ENCODE results near the gene PPP1R37. TPM values are rescaled to one million over a fixed set of nuclear protein-coding genes. Genes with fewer than 3 reads are reported as not detected.
A peak's percentile ranks its signal among the peaks of the same experiment; 100 is the strongest.

Gene PPP1R37
- total RNA-seq, 1 experiment from 2014 or later, result 33.6 TPM

- H3K4me2 ChIP-seq (ENCODE audit: insufficient read depth, insufficient read length, low read length), result no peak overlapping the region
These were observed 4.4 kb downstream of the PPP1R37 start for GRCh38 chr19:45097450-45097775.

More at GRCh38 chr19:45097450-45097775, 4.4 kb downstream of the PPP1R37 start:
- peaks cover 70 to 78% of the 10 kb centered on the region in 2 experiments for H3K4me1 Mint-ChIP-seq
- WGBS (ENCODE audit: extremely low coverage, insufficient read length, low lambda C conversion rate), result no CpG with 5 or more reads among the region's 7 CpGs
- H3K27ac Mint-ChIP-seq, result peak overlapping the region in 2 of 3 experiments; percentile 90 to 93; a peak in 4 of 7 replicates
- Histone ChIP-seq H3K9me3 (ENCODE audit: control insufficient read depth, low read depth, low read length) (no peaks in the 10 kb centered on the region), H2BK12ac (ENCODE audit: insufficient read length, low read depth, low read length) (no peak overlapping the region), H3K4me1 (ENCODE audit: insufficient read depth, low read length) (no peaks in the 10 kb centered on the region; the same call in 1 of the 2 replicates), H3K56ac (ENCODE audit: insufficient read length, low read depth, low read length) (no peak overlapping the region), H3K79me2 (ENCODE audit: insufficient read depth, low read length) (peaks cover 60% of the 10 kb centered on the region), H4K20me1 (ENCODE audit: control insufficient read depth, insufficient read depth, insufficient read length) (no peaks in the 10 kb centered on the region), H3K23me2 (ENCODE audit: insufficient read length, low read depth, low read length, poor library complexity, severe bottlenecking) (peaks cover 5% of the 10 kb centered on the region), H4K5ac (ENCODE audit: insufficient read length, low read depth, low read length) (no peak overlapping the region), H4K8ac (replicated peaks; ENCODE audit: insufficient read length, low read depth, low read length) (no peak overlapping the region), H3K27me3 (ENCODE audit: insufficient read depth, low read length) (no peaks in the 10 kb centered on the region), H2BK120ac (ENCODE audit: low read depth, low read length, poor library complexity, severe bottlenecking) (no peak overlapping the region), H3K9ac (ENCODE audit: extremely low read depth, insufficient read length, low read length) (no peak overlapping the region), H2BK20ac (ENCODE audit: low read depth, low read length, poor library complexity, severe bottlenecking) (no peak overlapping the region), H2AK5ac (ENCODE audit: insufficient read length, low read length) (no peak overlapping the region), H2BK5ac (ENCODE audit: insufficient read length, low read length) (no peak overlapping the region), H3K79me1 (ENCODE audit: insufficient read depth, low read depth, low read length, poor library complexity, severe bottlenecking) (no peaks in the 10 kb centered on the region), H2BK15ac (ENCODE audit: low read depth, low read length) (no peak overlapping the region), H3K23ac (ENCODE audit: insufficient read length, low read depth, low read length) (no peak overlapping the region), H3K4ac (ENCODE audit: low read depth, low read length) (no peak overlapping the region), H3K18ac (ENCODE audit: insufficient read length, low read depth, low read length) (no peak overlapping the region), H3K27ac (ENCODE audit: insufficient read length, low read depth, low read length) (no peak overlapping the region), H2AFZ (ENCODE audit: low read length) (no peak overlapping the region), H3T11ph (ENCODE audit: low read length) (no peak overlapping the region), H3K14ac (ENCODE audit: insufficient read depth, low read length) (no peak overlapping the region), H4K91ac (ENCODE audit: insufficient read length, low read depth, low read length) (no peak overlapping the region)
- no peaks in the 10 kb centered on the region; a peak in 2 of 5 replicates for H3K9me3 Mint-ChIP-seq
- TF ChIP-seq CTCF (conservative IDR thresholded peaks at IDR 0.05), result no peak
- H3K27me3 Mint-ChIP-seq (ENCODE audit: low read depth), result no peaks in the 10 kb centered on the region
- DNase-seq, result no peak
- peaks cover 5 to 22% (median 10%) of the 10 kb centered on the region in 3 experiments; a peak in 6 of 7 replicates for H3K36me3 Mint-ChIP-seq (ENCODE audit: insufficient read depth in 1 of 3, low read depth in 3 of 3)
- no peak overlapping the region for H3K4me3 Mint-ChIP-seq

Data from H9 (cell line).